Measurements from ENCODE around the gene ZMYND10. TPM values are rescaled to one million over a fixed set of nuclear protein-coding genes. Genes with fewer than 3 reads are reported as not detected.

Gene ZMYND10
- total and polyA plus RNA-seq, 9 of the 15 experiments (the other 6 are each of a cell fraction or from before 2014, with no cell fraction given), result 0.20 to 2.8 (median 0.70) TPM

DNA sequence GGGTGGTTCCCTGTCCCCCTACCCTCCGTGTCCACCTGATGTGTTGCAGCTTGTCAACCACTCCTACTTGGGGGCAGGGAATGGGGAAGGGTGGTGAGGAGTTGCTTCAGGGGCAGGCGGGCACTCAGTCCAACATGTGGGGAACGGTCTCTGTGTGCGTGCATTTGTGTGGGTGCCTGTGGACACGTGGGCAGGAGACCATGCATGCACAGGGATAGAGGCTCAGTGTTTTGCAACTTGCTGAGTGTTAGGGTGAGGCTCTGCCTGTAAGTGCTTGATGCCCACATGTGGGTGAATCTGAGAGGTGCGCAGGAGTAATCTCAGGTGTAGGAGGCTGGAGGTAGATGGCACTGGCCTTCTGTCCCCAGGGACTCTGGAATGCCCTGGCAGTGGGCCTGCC is 38.2 kb upstream of the ZMYND10 start:
- H3K79me2 ChIP-seq (ENCODE audit: control insufficient read depth, insufficient read depth, low read length), result no peaks in the 10 kb centered on the region
- H3K4me3 ChIP-seq, result no peak overlapping the region
- H3K4me1 ChIP-seq (replicated peaks in 1 of 2; ENCODE audit: control insufficient read depth in 2 of 2, insufficient read depth in 2 of 2, low read length in 2 of 2), result peaks cover 0 to 34% of the 10 kb centered on the region in 2 experiments; a peak in 3 of 5 replicates
- H4K20me1 ChIP-seq (replicated peaks; ENCODE audit: control insufficient read depth, insufficient read depth, low read length), result no peaks in the 10 kb centered on the region
- peaks cover 0 to 52% of the 10 kb centered on the region in 2 experiments; a peak in 4 of 5 replicates for H3K27me3 ChIP-seq (ENCODE audit: control insufficient read depth in 2 of 2, insufficient read depth in 2 of 2, low read length in 2 of 2)
- POLR2A ChIA-PET, result interaction anchor here (1.2 kb wide), 1 partner anchor 9 kb away, joined by 3 read pairs; no protein-coding TSS in a partner anchor
- H3K27ac ChIP-seq (ENCODE audit: extremely low read depth, low read depth, low read length), result no peak overlapping the region
- CTCF ChIA-PET (ENCODE audit: low intra/inter-chr PET ratio), result no interaction called here
- ATAC-seq (no peak), DNase-seq (ENCODE audit: extremely low read depth in 1 of 4, low spot score in 3 of 4) (no peak), FAIRE-seq (no peak)
- no TSS peak for BruUV-seq (replicated peaks)
- no peak overlapping the region for H2AFZ ChIP-seq (ENCODE audit: low read depth, low read length)
- H3K9me1 ChIP-seq (ENCODE audit: control insufficient read depth, insufficient read depth, low read length), result no peaks in the 10 kb centered on the region
- in situ Hi-C loops (cut with MboI), result no loop called here
- no peak overlapping the region for H3K9ac ChIP-seq (ENCODE audit: insufficient read depth in 1 of 2, low read depth in 2 of 2, low read length in 2 of 2)
- intact Hi-C loops (cut with micrococcal nuclease), result no loop called here
- WGBS (ENCODE audit: insufficient coverage, low coverage, missing lambda C conversion rate), result 6% methylated on average over 6 of the region's 6 CpGs
- TF ChIP-seq POLR2B (IDR thresholded peaks at IDR 0.05; ENCODE audit: low read depth, partially characterized antibody), result no peak
- no peak for TF ChIP-seq HIVEP1 (CRISPR knock-in tag; IDR thresholded peaks at IDR 0.05)
- TF ChIP-seq, protein P1, sequence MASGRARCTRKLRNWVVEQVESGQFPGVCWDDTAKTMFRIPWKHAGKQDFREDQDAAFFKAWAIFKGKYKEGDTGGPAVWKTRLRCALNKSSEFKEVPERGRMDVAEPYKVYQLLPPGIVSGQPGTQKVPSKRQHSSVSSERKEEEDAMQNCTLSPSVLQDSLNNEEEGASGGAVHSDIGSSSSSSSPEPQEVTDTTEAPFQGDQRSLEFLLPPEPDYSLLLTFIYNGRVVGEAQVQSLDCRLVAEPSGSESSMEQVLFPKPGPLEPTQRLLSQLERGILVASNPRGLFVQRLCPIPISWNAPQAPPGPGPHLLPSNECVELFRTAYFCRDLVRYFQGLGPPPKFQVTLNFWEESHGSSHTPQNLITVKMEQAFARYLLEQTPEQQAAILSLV (tag; IDR thresholded peaks at IDR 0.05), result no peak
- TF ChIP-seq POLR3G (IDR thresholded peaks at IDR 0.05; ENCODE audit: extremely low read depth, insufficient read length, insufficient replicate concordance), result no peak
- no peak for TF ChIP-seq GTF2F1 (IDR thresholded peaks at IDR 0.05; ENCODE audit: low read depth, low read length)
- no peak for TF ChIP-seq FOXK1 (CRISPR knock-in tag; IDR thresholded peaks at IDR 0.05; ENCODE audit: borderline replicate concordance)
- no peak for TF ChIP-seq POLR2G (IDR thresholded peaks at IDR 0.05; ENCODE audit: low read depth, low read length)
- TF ChIP-seq KDM1A (IDR thresholded peaks at IDR 0.05), result no peak
- TF ChIP-seq, protein P2, sequence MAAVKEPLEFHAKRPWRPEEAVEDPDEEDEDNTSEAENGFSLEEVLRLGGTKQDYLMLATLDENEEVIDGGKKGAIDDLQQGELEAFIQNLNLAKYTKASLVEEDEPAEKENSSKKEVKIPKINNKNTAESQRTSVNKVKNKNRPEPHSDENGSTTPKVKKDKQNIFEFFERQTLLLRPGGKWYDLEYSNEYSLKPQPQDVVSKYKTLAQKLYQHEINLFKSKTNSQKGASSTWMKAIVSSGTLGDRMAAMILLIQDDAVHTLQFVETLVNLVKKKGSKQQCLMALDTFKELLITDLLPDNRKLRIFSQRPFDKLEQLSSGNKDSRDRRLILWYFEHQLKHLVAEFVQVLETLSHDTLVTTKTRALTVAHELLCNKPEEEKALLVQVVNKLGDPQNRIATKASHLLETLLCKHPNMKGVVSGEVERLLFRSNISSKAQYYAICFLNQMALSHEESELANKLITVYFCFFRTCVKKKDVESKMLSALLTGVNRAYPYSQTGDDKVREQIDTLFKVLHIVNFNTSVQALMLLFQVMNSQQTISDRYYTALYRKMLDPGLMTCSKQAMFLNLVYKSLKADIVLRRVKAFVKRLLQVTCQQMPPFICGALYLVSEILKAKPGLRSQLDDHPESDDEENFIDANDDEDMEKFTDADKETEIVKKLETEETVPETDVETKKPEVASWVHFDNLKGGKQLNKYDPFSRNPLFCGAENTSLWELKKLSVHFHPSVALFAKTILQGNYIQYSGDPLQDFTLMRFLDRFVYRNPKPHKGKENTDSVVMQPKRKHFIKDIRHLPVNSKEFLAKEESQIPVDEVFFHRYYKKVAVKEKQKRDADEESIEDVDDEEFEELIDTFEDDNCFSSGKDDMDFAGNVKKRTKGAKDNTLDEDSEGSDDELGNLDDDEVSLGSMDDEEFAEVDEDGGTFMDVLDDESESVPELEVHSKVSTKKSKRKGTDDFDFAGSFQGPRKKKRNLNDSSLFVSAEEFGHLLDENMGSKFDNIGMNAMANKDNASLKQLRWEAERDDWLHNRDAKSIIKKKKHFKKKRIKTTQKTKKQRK (IDR thresholded peaks at IDR 0.05; ENCODE audit: borderline replicate concordance, low read depth, low read length), result no peak
- no peak for TF ChIP-seq SRSF7 (optimal IDR thresholded peaks at IDR 0.05; ENCODE audit: low read depth, low read length)
- no peaks in the 10 kb centered on the region for H3K9me3 ChIP-seq (replicated peaks; ENCODE audit: control insufficient read depth, insufficient read depth, low read depth, low read length)
- H3K36me3 ChIP-seq (ENCODE audit: control insufficient read depth, insufficient read depth, low read length), result no peaks in the 10 kb centered on the region
- no peak overlapping the region for H3K4me2 ChIP-seq (ENCODE audit: insufficient read depth, low read length)

Measured in K562 (cell line).